B cell (primary cell): ENCODE results near the gene CASP8AP2. TPM values are rescaled to one million over a fixed set of nuclear protein-coding genes. Genes with fewer than 3 reads are reported as not detected.
A peak's percentile ranks its signal among the peaks of the same experiment; 100 is the strongest.

Experiments
- ATAC-seq: fragments of 200-7000 bp; cut with Tn5 transposase; one replicate; pipeline ENCODE4 v1.10.0; 2021; ENCODE audit warnings: low read depth, mild to moderate bottlenecking, moderate number of reproducible peaks, moderate library complexity
- CTCF ChIA-PET: fragments of 350-600 bp; sonication (Branson Sonifier 250); formaldehyde crosslinking; loops from one replicate; lab custom pipeline; 2021; ENCODE audit warnings: antibody characterized with exemption, inconsistent platforms; lab: Charles Lee
- POLR2A ChIA-PET: fragments of 350-600 bp; sonication (Branson Sonifier 250); formaldehyde crosslinking; loops from one replicate; lab custom pipeline; 2021; ENCODE audit warnings: antibody characterized with exemption; lab: Charles Lee
- DNase-seq: peaks from one replicate; pipeline ENCODE4 v3.0.0; 2013
- H2AFZ ChIP-seq: 2 replicates; pipeline ENCODE4 v1.6.1; 2012; ENCODE audit warnings: mild to moderate bottlenecking, low read depth, low read length; ENCODE audit not compliant: insufficient read depth, poor library complexity, severe bottlenecking
- H3K27ac ChIP-seq, 2 donors: 1 replicate in 1 of 2; 2 replicates in 1 of 2; pipeline ENCODE4 v1.5.1; 2012 to 2013; ENCODE audit warnings: low read length in 2 of 2, mild to moderate bottlenecking in 2 of 2, moderate library complexity in 1 of 2
- H3K27me3 ChIP-seq, 4 experiments: fragments of 200-600 bp in 1 of 4; sonication (generic) in 1 of 4; replicated peaks in 1 of 4; 1 replicate in 2 of 4; 2 replicates in 2 of 4; pipeline versions ENCODE4 v1.6.1 to v1.7.0; 2013 to 2016; ENCODE audit warnings: low read length in 3 of 4, mild to moderate bottlenecking in 2 of 4, mixed read lengths in 1 of 4, moderate library complexity in 1 of 4; ENCODE audit not compliant: insufficient read depth in 4 of 4, control insufficient read depth in 3 of 4; ENCODE audit errors: control extremely low read depth in 1 of 4
- H3K36me3 ChIP-seq, 2 experiments: replicated peaks in 1 of 2; 1 replicate in 1 of 2; 2 replicates in 1 of 2; pipeline versions ENCODE4 v1.6.1 to v1.7.1; 2013; ENCODE audit warnings: low read length in 1 of 2; ENCODE audit not compliant: insufficient read depth in 2 of 2, control insufficient read depth in 1 of 2; ENCODE audit errors: control extremely low read depth in 1 of 2, extremely low read depth in 1 of 2
- H3K4me1 ChIP-seq, 2 donors: fragments of 200-600 bp in 1 of 2; sonication (generic) in 1 of 2; 1 replicate in 1 of 2; 2 replicates in 1 of 2; pipeline versions ENCODE4 v1.5.1 to v1.6.1; 2013 to 2017; ENCODE audit warnings: low read length in 2 of 2; ENCODE audit not compliant: control insufficient read depth in 2 of 2, insufficient read depth in 2 of 2
- H3K4me2 ChIP-seq: replicated peaks from 2 replicates; pipeline ENCODE3; 2012; ENCODE audit warnings: mild to moderate bottlenecking, low read depth, low read length; ENCODE audit not compliant: poor library complexity, severe bottlenecking
- H3K4me3 ChIP-seq, 5 experiments: fragments of 200-600 bp in 1 of 5; sonication (generic) in 1 of 5; 1 replicate in 3 of 5; 2 replicates in 2 of 5; pipeline versions ENCODE4 v1.5.1 to v1.7.0; 2011 to 2016; ENCODE audit warnings: low read length in 4 of 5, mild to moderate bottlenecking in 4 of 5, low read depth in 2 of 5, control low read depth in 1 of 5, moderate library complexity in 1 of 5; ENCODE audit not compliant: insufficient read depth in 1 of 5; ENCODE audit errors: control extremely low read depth in 1 of 5, extremely low read depth in 1 of 5
- H3K79me2 ChIP-seq: fragments of 200-600 bp; sonication (generic); one replicate; pipeline ENCODE4 v1.6.0; 2016; ENCODE audit warnings: low read length; ENCODE audit not compliant: control insufficient read depth, insufficient read depth
- H3K9ac ChIP-seq: fragments of 200-600 bp; sonication (generic); 2 replicates; pipeline ENCODE4 v1.6.1; 2017; ENCODE audit warnings: mild to moderate bottlenecking, low read length, moderate library complexity
- H3K9me3 ChIP-seq, 3 donors: one replicate each; pipeline versions ENCODE4 v1.6.1 to v1.7.1; 2013; ENCODE audit warnings: low read length in 2 of 3; ENCODE audit not compliant: control insufficient read depth in 2 of 3, insufficient read depth in 1 of 3; ENCODE audit errors: control extremely low read depth in 1 of 3
- H4K20me1 ChIP-seq: 2 replicates; pipeline ENCODE4 v1.6.0; 2012; ENCODE audit warnings: mild to moderate bottlenecking, low read length; ENCODE audit not compliant: insufficient read depth, control insufficient read depth, poor library complexity, severe bottlenecking
- H3K27ac Mint-ChIP-seq: one replicate; pipeline ENCODE4 v1.8.0; 2021; ENCODE audit warnings: mixed read lengths
- H3K27me3 Mint-ChIP-seq: one replicate; pipeline ENCODE4 v1.8.0; 2021; ENCODE audit warnings: mixed read lengths
- H3K4me1 Mint-ChIP-seq: one replicate; pipeline ENCODE4 v1.8.0; 2021; ENCODE audit warnings: mixed read lengths
- H3K4me3 Mint-ChIP-seq: one replicate; pipeline ENCODE4 v1.8.0; 2021; ENCODE audit warnings: mixed read lengths
- H3K9me3 Mint-ChIP-seq: one replicate; pipeline ENCODE4 v1.8.0; 2022; ENCODE audit warnings: mixed read lengths; ENCODE audit not compliant: insufficient read depth
- CTCF ChIP-seq: fragments of 200-600 bp; IDR thresholded peaks from one replicate; pipeline ENCODE4 v1.8.0; 2022; ENCODE audit warnings: antibody characterized with exemption, mild to moderate bottlenecking
- EZH2 ChIP-seq: IDR thresholded peaks from 2 replicates; pipeline ENCODE4 v1.6.1; 2012; ENCODE audit warnings: borderline replicate concordance, low read depth, mild to moderate bottlenecking, moderate library complexity, low read length; ENCODE audit not compliant: insufficient read depth, poor library complexity, severe bottlenecking
- WGBS: methylation state at CpG from one replicate; pipeline ENCODE4 v1.1.5; 2013; ENCODE audit warnings: missing lambda C conversion rate; ENCODE audit not compliant: insufficient coverage; 5-methylcytosine and 5-hydroxymethylcytosine counted together
- intact Hi-C: fragments of 100-400 bp; cut with micrococcal nuclease; formaldehyde crosslinking; loops from one replicate; pipeline ENCODE4 v1.10.0; 2022
- polyA plus RNA-seq: library from polyadenylated mRNA; depleted of rRNA; stranded (reverse); fragments of >200 nt; gene quantifications from 2 replicates; pipeline ENCODE4 v1.2.3, GENCODE V29; 2012
- total RNA-seq, 2 donors: library from RNA; stranded (reverse); fragments of 120-200 nt in 1 of 2; gene quantifications; 1 replicate in 1 of 2; 2 replicates in 1 of 2; pipeline versions ENCODE4 v1.2.3 to v1.2.4, GENCODE V29; 2013 to 2022

CASP8AP2 gene
- total and polyA plus RNA-seq, 2 donors (not counting 1 experiment from before 2014, with no cell fraction given), result 5.9 to 30.6 TPM

- Histone ChIP-seq H3K79me2 (peaks cover 83% of the 10 kb centered on the region), H3K4me2 (no peak overlapping the region), H4K20me1 (peaks cover 30% of the 10 kb centered on the region), H3K27ac (no peak overlapping the region), H2AFZ (no peak overlapping the region), H3K4me1 (peaks cover 24 to 32% of the 10 kb centered on the region in 2 donors), H3K9me3 (no peaks in the 10 kb centered on the region), H3K36me3 (peaks cover 0 to 3% of the 10 kb centered on the region in 2 experiments), H3K27me3 (no peaks in the 10 kb centered on the region), H3K9ac (no peak overlapping the region), H3K4me3 (no peak overlapping the region)
- Mint-ChIP-seq H3K4me1 (peaks cover 29% of the 10 kb centered on the region), H3K4me3 (peak overlapping the region; percentile 61), H3K27me3 (no peaks in the 10 kb centered on the region), H3K27ac (peak overlapping the region; percentile 39), H3K9me3 (no peaks in the 10 kb centered on the region)
- ChIA-PET CTCF (interaction anchor here (0.7 to 1.1 kb wide), 2 partner anchors 8 to 164 kb away, joined by 3 read pairs; no protein-coding TSS in a partner anchor), POLR2A (interaction anchor here (0.7 kb wide), 1 partner anchor 365 kb away, joined by 7 read pairs; no protein-coding TSS in a partner anchor)
- intact Hi-C loops, result loop anchor here (10.0 kb wide), 1 partner anchor 383 kb away; the partner anchor contains the start of gene ANKRD6
- no peak for ATAC-seq
- no peak for DNase-seq
- TF ChIP-seq EZH2, result no peak
- no peak for TF ChIP-seq CTCF
- 100% methylated on average over 2 of the region's 3 CpGs for WGBS
Observed at GRCh38 chr6:89817481-89817880, 12.2 kb upstream of the CASP8AP2 start.

- DNase-seq, result peak; percentile 66
- H2AFZ ChIP-seq, result peak overlapping the region; percentile 95
- peaks cover 69% of the 10 kb centered on the region for H3K79me2 ChIP-seq
- peaks cover 30% of the 10 kb centered on the region for H4K20me1 ChIP-seq
- ATAC-seq, result peak; percentile 18
- H3K9me3 ChIP-seq, result no peaks in the 10 kb centered on the region
- ChIA-PET CTCF (interaction anchor here (0.7 to 3.2 kb wide), 8 partner anchors 10 to 660 kb away, joined by 3 to 22 read pairs (median 4); partner anchors contain the start of gene CASP8AP2), POLR2A (interaction anchor here (0.6 to 2.4 kb wide), 4 partner anchors 10 to 667 kb away, joined by 3 to 34 read pairs (median 3); partner anchors contain the start of gene CASP8AP2)
- intact Hi-C loops, result loop anchor here (1.0 to 10.0 kb wide), 5 partner anchors 10 to 768 kb away; partner anchors contain the start of genes ANKRD6, CASP8AP2, LYRM2 and MAP3K7
- peaks cover 0 to 3% of the 10 kb centered on the region in 2 experiments for H3K36me3 ChIP-seq
- peak overlapping the region; percentile 86 for H3K9ac ChIP-seq
- TF ChIP-seq EZH2 (no peak), CTCF (no peak)
- H3K27ac ChIP-seq, result peak overlapping the region; percentile 80 to 85
- peak overlapping the region; percentile 89 for H3K4me2 ChIP-seq
- Mint-ChIP-seq H3K9me3 (no peaks in the 10 kb centered on the region), H3K27me3 (no peaks in the 10 kb centered on the region), H3K4me1 (peaks cover 29% of the 10 kb centered on the region), H3K27ac (peak overlapping the region; percentile 96), H3K4me3 (peak overlapping the region; percentile 98)
- peak overlapping the region; percentile 41 to 99 (median 89) for H3K4me3 ChIP-seq
- H3K27me3 ChIP-seq, result no peaks in the 10 kb centered on the region
- H3K4me1 ChIP-seq, result peaks cover 24 to 32% of the 10 kb centered on the region in 2 donors
- under 1% methylated on average over 12 of the region's 14 CpGs for WGBS
Observed at GRCh38 chr6:89818977-89819335, 10.7 kb upstream of the CASP8AP2 start.
